Upper lobe of left lung (tissue), 6 donors: ENCODE data around the gene TTLL5. TPM values are rescaled to one million over a fixed set of nuclear protein-coding genes. Genes with fewer than 3 reads are reported as not detected.

ENCODE experiments used
- ATAC-seq, 2 donors: fragments of 200-7000 bp; cut with Tn5 transposase; one replicate each; pipeline ENCODE4 v1.9.1; 2022; ENCODE audit warnings: mild to moderate bottlenecking in 2 of 2, moderate library complexity in 2 of 2; ENCODE audit not compliant: low FRiP score in 2 of 2
- DNase-seq, 2 donors: peaks; one replicate each; pipeline ENCODE4 v3.0.0-alpha.2; 2019 to 2020
- H3K27ac ChIP-seq, 4 donors: fragments of 200-600 bp; sonication (generic); one replicate each; pipeline ENCODE4 v1.5.1; 2016 to 2019
- H3K27me3 ChIP-seq, 4 donors: fragments of 200-600 bp; sonication (generic); one replicate each; pipeline ENCODE4 v1.5.1; 2017 to 2019
- H3K36me3 ChIP-seq, 4 donors: fragments of 200-600 bp; sonication (generic); one replicate each; pipeline ENCODE4 v1.5.1; 2016 to 2019
- H3K4me1 ChIP-seq, 4 donors: fragments of 200-600 bp; sonication (generic); one replicate each; pipeline ENCODE4 v1.5.1; 2018 to 2019
- H3K4me3 ChIP-seq, 4 donors: fragments of 200-600 bp; sonication (generic); one replicate each; pipeline ENCODE4 v1.5.1; 2017 to 2019; ENCODE audit warnings: mild to moderate bottlenecking in 2 of 4, moderate library complexity in 1 of 4
- H3K9me3 ChIP-seq, 4 donors: fragments of 200-600 bp; sonication (generic); one replicate each; pipeline ENCODE4 v1.5.1; 2018 to 2019
- EP300 ChIP-seq, 4 donors: sonication (generic); formaldehyde crosslinking; IDR thresholded peaks; one replicate each; pipeline ENCODE4 v1.5.1; 2017; ENCODE audit warnings: antibody characterized with exemption in 4 of 4, control low read depth in 2 of 4
- POLR2A ChIP-seq, 4 donors: fragments of 450-650 bp; IDR thresholded peaks; one replicate each; pipeline ENCODE4 v1.5.1; 2016 to 2017; ENCODE audit warnings: antibody characterized with exemption in 4 of 4, mild to moderate bottlenecking in 2 of 4
- POLR2AphosphoS5 ChIP-seq, 2 donors: sonication (generic); formaldehyde crosslinking; IDR thresholded peaks; one replicate each; pipeline ENCODE4 v1.5.1; 2017; ENCODE audit warnings: antibody characterized with exemption in 2 of 2
- WGBS, 2 donors: methylation state at CpG; one replicate each; pipeline ENCODE4 v1.1.5; 2017 to 2018; 5-methylcytosine and 5-hydroxymethylcytosine counted together
- total RNA-seq, 6 donors: library from RNA; depleted of rRNA in 4 of 6; stranded (reverse); fragments of >200 nt in 4 of 6; gene quantifications; one replicate each; pipeline versions ENCODE4 v1.1.0 to v1.2.1, GENCODE V29; 2016 to 2021
- TF ChIP-seq, protein P1 (sequence below), 6 experiments: fragments of 450-650 bp in 4 of 6; fragments of 200-600 bp in 2 of 6; sonication (generic) in 2 of 6; IDR thresholded peaks; one replicate each; pipeline ENCODE4 v1.5.1; 2016 to 2019; ENCODE audit warnings: antibody characterized with exemption in 6 of 6
- donor health status: DM: no; HTN: no; CAD: no; lungs with moderate emphysema.
- donor health status: DM: no; HTN: yes; CAD: no; lungs with severe emphysema.

Gene TTLL5
- total RNA-seq, 6 donors from 2014 or later = 24.5 to 85.9 (median 33.5) TPM

DNA sequence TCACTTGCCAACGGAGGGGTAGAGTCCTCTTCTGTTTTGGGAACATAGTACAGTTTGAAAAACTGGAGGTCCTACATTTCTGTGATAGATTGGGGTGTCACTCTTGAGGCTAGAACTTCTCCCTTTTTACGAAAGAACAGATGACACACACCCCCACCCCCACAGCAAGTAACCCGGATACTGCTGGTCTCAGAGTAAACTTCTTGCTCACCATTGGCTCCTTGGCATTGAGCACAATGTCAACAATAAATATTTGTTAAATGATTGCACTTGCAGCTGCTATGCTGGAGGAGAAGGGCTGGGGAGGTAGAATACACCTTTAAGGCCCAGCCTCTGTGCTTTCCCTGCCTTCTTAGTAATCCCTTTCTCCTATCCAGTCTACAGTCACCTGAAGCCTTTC, 170.9 kb downstream of the TTLL5 start:
- 49 to 54% methylated on average over 3 of the region's 3 CpGs for WGBS, 2 donors
- peak overlapping the region; percentile 46 to 57 (median 50) for H3K27ac ChIP-seq
- H3K9me3 ChIP-seq = no peaks in the 10 kb centered on the region
- no peaks in the 10 kb centered on the region for H3K36me3 ChIP-seq
- peak overlapping the region in 1 of 4 donors; percentile 18 for H3K4me3 ChIP-seq
- DNase-seq = peak in 1 of 2 donors; percentile 29
- peak; percentile 67 to 80 for ATAC-seq
- H3K4me1 ChIP-seq = peaks cover 0 to 23% (median 12%) of the 10 kb centered on the region in 4 donors
- no peaks in the 10 kb centered on the region for H3K27me3 ChIP-seq
- TF ChIP-seq EP300 (IDR thresholded peaks at IDR 0.05) (no peak), POLR2A (IDR thresholded peaks at IDR 0.05) (no peak), POLR2AphosphoS5 (IDR thresholded peaks at IDR 0.05) (no peak)
- TF ChIP-seq, protein P1, sequence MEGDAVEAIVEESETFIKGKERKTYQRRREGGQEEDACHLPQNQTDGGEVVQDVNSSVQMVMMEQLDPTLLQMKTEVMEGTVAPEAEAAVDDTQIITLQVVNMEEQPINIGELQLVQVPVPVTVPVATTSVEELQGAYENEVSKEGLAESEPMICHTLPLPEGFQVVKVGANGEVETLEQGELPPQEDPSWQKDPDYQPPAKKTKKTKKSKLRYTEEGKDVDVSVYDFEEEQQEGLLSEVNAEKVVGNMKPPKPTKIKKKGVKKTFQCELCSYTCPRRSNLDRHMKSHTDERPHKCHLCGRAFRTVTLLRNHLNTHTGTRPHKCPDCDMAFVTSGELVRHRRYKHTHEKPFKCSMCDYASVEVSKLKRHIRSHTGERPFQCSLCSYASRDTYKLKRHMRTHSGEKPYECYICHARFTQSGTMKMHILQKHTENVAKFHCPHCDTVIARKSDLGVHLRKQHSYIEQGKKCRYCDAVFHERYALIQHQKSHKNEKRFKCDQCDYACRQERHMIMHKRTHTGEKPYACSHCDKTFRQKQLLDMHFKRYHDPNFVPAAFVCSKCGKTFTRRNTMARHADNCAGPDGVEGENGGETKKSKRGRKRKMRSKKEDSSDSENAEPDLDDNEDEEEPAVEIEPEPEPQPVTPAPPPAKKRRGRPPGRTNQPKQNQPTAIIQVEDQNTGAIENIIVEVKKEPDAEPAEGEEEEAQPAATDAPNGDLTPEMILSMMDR (IDR thresholded peaks at IDR 0.05) = no peak

DNA sequence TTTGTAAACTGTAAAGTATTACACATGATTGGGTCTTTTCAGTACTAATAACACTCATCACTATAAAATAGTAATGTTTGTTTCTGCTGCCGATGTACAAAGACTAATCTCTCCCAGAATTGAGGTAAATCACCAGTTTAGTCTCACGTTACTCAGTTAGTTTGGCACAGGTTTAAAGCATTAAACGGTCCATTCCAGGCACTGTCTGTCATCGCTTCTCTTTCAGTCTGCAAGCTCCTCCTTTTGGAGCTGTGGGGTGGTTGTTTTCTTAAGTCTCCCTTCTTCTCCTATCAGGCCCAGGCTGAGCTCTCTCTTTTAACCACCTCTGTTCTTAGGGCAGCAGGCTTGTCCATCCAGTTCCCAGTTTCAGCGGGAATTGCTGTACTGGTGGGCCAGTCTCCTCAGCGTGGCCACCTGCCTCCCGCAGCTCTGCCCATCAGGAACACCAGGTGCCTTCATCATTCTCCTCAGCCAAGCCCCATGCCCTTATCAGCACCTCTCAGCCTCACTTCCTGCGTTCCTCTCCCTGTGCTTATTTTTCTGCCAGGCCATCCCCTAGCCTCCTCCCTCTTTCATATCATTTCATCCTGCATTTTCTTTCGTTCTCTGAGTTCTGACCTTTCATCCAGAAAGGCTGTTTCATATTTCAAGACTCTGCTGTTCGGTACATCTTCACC, 171.7 kb downstream of the TTLL5 start:
- TF ChIP-seq, protein P1 (IDR thresholded peaks at IDR 0.05) = no peak
- TF ChIP-seq EP300 (IDR thresholded peaks at IDR 0.05) (no peak), POLR2A (IDR thresholded peaks at IDR 0.05) (no peak), POLR2AphosphoS5 (IDR thresholded peaks at IDR 0.05) (no peak)
- no peak overlapping the region for H3K4me3 ChIP-seq
- no peaks in the 10 kb centered on the region for H3K9me3 ChIP-seq
- H3K4me1 ChIP-seq = peaks cover 0 to 23% (median 12%) of the 10 kb centered on the region in 4 donors
- DNase-seq (peak in 1 of 2 donors; percentile 22), ATAC-seq (peak; percentile 24 to 56)
- H3K27ac ChIP-seq = peak overlapping the region in 1 of 4 donors; percentile 57
- H3K27me3 ChIP-seq = no peaks in the 10 kb centered on the region
- 52 to 57% methylated on average over 10 of the region's 10 CpGs for WGBS, 2 donors
- H3K36me3 ChIP-seq = peaks cover 0 to 3% (median 0%) of the 10 kb centered on the region in 4 donors

DNA sequence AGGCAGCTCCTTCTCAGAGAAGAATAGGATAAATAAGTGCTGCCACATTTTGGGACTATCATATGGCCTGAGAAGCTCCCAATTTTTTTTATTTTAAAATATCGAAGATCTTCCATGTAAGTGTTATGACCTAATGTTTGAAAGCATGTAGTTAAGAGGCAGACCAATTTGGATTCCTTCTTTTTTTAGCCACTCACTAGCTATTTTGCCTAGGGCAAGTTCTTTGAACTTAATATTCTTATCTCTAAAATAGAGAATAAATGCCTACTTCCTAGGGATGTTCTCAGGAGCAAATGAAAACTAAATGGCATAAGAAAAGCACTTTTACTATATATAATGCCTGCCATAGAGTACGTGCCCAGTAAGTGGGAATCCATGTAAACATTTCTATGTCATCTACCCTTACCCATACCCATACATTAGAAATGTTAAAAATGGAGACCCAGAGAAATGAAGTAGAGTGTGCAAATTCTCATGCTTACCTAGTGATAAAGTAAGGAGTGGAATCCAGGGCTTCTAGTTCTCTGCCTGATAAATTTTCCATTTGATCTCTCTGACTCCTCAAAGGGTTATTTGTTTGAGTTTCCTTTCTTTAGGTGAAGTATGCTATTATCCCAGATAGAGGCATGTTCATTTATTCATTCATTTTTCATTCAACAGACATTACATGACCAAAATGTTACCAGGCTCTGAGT, 172.4 kb downstream of the TTLL5 start:
- peak overlapping the region in 1 of 4 donors; percentile 57 for H3K27ac ChIP-seq
- peaks cover 0 to 3% (median 0%) of the 10 kb centered on the region in 4 donors for H3K36me3 ChIP-seq
- DNase-seq (no peak), ATAC-seq (no peak)
- TF ChIP-seq EP300 (IDR thresholded peaks at IDR 0.05) (no peak), POLR2AphosphoS5 (IDR thresholded peaks at IDR 0.05) (no peak), POLR2A (IDR thresholded peaks at IDR 0.05) (no peak)
- TF ChIP-seq, protein P1 (IDR thresholded peaks at IDR 0.05) = no peak
- H3K4me1 ChIP-seq = peaks cover 0 to 23% (median 12%) of the 10 kb centered on the region in 4 donors
- 80 to 85% methylated on average over 2 of the region's 2 CpGs for WGBS, 2 donors
- no peak overlapping the region for H3K4me3 ChIP-seq
- no peaks in the 10 kb centered on the region for H3K9me3 ChIP-seq
- H3K27me3 ChIP-seq = no peaks in the 10 kb centered on the region

DNA sequence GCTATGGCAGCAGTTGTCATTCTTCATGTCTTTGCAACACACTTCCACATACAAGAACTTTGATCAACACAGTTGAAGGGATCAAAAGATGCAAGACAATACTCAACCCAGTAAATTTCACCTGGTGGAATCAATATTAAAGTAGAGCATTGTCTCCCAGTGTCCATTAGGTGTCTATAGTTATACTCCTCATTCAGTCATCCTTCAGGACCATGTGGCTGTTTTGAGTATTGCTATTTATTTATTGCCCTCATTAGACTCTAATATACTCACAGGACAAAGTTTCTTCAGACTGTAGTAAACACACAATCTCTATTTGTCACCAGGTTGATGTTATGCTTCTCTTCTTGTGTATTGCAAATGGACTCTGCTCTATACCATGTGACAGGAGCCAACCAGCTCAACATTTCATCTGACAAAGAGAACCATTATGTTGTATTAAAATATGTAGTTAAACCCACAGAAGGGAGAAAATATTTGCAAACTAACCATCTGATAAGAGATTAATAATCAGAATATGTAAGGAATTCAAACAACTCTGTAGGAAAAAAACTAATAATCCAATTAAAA, 174.2 kb downstream of the TTLL5 start:
- ATAC-seq = no peak
- DNase-seq = no peak
- no peaks in the 10 kb centered on the region for H3K27me3 ChIP-seq
- H3K4me3 ChIP-seq = no peak overlapping the region
- no peak overlapping the region for H3K27ac ChIP-seq
- no peaks in the 10 kb centered on the region for H3K9me3 ChIP-seq
- H3K36me3 ChIP-seq = peaks cover 0 to 3% (median 0%) of the 10 kb centered on the region in 4 donors
- H3K4me1 ChIP-seq = peaks cover 0 to 23% (median 12%) of the 10 kb centered on the region in 4 donors
- TF ChIP-seq POLR2A (IDR thresholded peaks at IDR 0.05) (no peak), POLR2AphosphoS5 (IDR thresholded peaks at IDR 0.05) (no peak), EP300 (IDR thresholded peaks at IDR 0.05) (no peak)
- TF ChIP-seq, protein P1 (IDR thresholded peaks at IDR 0.05) = no peak
